OCI-LY7 (cell line): Measurements from ENCODE around the gene COQ4.

Source experiments
- EZH2phosphoT487 ChIP-seq: fragments of 200-600 bp; sonication (generic); IDR thresholded peaks from 2 replicates; pipeline ENCODE4 v1.6.1; 2018; ENCODE audit warnings: low read depth, borderline replicate concordance, mild to moderate bottlenecking, mixed run types, antibody characterized with exemption, low read length, moderate library complexity, mixed read lengths
- TF ChIP-seq, protein P1 (sequence below): fragments of 200-600 bp; sonication (generic); conservative IDR thresholded peaks from 2 replicates; pipeline ENCODE4 v1.5.1; 2014; ENCODE audit warnings: mild to moderate bottlenecking, antibody characterized with exemption, low read length, moderate library complexity, mixed read lengths

DNA sequence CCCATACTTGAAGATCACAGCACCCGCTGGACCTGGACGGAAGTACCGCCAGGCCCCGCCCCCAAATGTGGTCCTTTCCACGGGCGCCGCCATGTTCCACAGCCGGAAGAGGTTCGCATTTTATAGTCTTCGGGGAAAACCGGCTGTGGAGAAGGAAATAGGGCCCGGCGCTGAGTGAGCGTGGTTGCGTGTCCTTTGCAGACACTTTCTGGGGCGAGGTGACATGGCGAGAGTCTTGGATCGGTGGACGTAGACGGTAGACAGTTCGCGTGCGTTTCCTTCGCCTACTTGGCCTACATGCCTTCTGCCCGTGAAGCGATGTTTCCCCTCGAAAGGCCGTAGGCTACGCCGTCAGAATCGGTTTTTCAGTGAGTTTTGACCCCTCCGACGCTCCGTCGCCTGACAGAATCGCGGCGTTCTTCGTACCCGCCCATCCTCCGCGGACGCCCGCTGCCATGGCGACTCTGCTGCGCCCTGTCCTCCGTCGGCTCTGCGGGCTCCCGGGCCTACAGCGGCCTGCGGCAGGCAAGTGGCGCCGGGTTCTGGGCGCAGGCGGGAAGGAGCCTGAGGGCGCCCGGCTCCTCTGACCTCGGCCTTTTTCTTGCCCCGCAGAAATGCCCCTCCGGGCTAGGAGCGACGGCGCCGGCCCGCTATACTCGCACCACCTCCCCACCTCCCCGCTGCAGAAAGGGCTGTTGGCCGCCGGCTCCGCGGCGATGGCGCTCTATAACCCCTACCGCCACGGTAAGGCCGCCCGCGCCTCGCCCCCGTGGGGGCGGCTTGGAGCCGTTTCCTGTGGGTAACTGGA lies at the start of gene COQ4, which contains the start of gene TRUB2:
- TF ChIP-seq, protein P1, sequence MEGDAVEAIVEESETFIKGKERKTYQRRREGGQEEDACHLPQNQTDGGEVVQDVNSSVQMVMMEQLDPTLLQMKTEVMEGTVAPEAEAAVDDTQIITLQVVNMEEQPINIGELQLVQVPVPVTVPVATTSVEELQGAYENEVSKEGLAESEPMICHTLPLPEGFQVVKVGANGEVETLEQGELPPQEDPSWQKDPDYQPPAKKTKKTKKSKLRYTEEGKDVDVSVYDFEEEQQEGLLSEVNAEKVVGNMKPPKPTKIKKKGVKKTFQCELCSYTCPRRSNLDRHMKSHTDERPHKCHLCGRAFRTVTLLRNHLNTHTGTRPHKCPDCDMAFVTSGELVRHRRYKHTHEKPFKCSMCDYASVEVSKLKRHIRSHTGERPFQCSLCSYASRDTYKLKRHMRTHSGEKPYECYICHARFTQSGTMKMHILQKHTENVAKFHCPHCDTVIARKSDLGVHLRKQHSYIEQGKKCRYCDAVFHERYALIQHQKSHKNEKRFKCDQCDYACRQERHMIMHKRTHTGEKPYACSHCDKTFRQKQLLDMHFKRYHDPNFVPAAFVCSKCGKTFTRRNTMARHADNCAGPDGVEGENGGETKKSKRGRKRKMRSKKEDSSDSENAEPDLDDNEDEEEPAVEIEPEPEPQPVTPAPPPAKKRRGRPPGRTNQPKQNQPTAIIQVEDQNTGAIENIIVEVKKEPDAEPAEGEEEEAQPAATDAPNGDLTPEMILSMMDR, result peak; percentile 31; the same call in 1 of the 2 replicates
- TF ChIP-seq EZH2phosphoT487, result no peak
